ENCODE measurements around the gene STK16.

The STK16 gene

GRCh38 chr2:219290381-219291171 is 45.3 kb downstream of the STK16 start:
- DNase-seq: no peak

- DNase-seq: no peak
These were observed 46.1 kb downstream of the STK16 start for GRCh38 chr2:219291394-219291793.

- no peak for DNase-seq
These were observed 46.7 kb downstream of the STK16 start for GRCh38 chr2:219291910-219292490.

- DNase-seq: no peak
These were observed 47.3 kb downstream of the STK16 start for GRCh38 chr2:219292616-219293015.

DNA sequence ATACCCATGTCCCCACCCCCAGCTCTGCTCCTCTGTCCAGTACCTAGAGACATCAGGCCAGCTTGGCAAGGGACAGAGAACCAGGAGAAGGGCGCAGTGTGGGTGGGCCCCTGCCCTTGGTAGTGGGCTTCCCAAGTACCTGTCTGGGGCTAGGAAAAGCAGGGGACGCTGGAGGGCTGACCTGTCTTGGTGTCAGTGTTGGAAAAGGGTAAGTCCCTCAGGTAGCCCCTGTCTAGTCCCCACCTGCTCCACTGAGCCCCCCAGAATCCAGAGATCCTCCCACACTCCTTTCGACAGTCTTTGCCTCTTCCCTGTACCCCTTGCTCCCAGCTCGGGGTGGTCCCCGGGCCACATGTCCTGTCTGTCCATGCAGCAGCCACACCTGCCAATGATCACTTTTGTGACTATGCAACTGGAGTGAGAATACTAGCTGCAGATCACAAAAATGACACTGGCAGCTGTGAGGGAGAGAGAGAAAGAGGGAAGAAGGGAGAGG is 48.5 kb downstream of the STK16 start:
- no peak for DNase-seq

- peak; percentile 68 for DNase-seq
These were observed 49.4 kb downstream of the STK16 start for GRCh38 chr2:219294356-219295351.

GRCh38 chr2:219296142-219296541 is 50.9 kb downstream of the STK16 start:
- DNase-seq: no peak

- DNase-seq: no peak
These were observed 51.5 kb downstream of the STK16 start for GRCh38 chr2:219296631-219297391.

DNA sequence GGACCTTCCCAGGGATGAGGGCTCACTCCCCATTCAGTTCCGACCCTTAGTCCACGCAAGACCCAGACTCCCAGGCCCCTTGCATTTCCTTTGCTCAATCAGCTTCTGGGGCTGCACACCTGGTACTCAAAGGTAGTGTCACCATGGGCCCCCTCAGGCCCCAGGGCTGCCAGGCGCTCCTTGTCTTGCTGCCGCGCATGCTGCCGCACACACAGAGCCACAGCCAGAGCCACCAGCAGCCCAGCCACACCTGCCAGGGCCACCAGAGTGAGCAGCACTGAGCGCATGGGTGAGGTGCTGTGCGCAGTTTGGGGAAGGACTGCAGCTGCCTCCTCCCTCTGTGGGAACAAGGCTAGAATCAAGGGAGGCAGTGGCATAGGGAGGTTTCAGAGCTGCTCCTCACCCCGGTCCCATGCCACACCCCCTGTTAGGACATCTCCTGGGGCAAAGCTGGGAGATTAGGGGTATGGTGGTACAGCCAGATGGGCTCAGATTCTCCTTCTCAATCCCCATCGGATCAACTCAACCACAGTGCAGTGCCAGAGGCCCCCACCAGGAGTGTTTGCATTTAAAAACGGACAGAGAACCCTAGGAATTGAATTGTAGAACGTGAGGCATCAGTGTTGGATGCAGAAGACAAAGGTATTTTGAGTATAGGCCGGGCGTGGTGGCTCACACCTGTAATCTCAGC is 52.6 kb downstream of the STK16 start:
- no peak for DNase-seq

DNA sequence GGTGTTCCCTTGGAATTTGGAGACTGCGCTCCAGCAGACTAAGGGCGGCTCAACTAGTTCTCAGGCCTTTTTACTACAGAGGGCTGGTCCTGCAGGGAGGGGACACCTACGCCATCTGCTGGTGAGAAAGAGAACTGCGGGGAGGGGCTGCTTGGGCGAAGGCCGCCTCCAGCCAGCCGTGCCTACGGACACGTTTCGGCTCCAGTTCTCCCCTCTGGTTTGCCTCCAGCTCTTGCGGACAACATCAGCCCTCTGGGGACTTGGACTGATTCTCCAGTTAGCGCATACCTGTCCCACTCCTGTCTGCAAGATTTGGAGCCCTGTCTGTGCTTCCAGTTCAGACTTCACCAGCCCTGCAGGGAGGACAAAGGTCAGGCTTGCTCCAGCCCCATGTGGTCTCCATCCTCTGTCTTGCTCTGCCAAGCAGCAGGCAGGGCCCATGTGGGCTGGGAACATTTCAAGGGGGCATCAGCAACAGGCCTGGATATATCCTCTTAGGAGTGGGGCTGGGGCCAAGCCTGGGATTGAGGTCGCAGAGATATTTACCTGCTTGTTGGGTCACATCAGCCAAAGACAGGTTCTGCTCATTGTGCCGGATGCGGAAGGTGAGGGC is 53.6 kb downstream of the STK16 start:
- peak; percentile 59 for DNase-seq

- no peak for DNase-seq
These were observed 54.1 kb downstream of the STK16 start for GRCh38 chr2:219299372-219299760.
